OCI-LY1 (cell line): Measurements from ENCODE around the gene BIK.
"Not testable (repeated sequence)": the region's sequence is repeated elsewhere in the genome, so short reads cannot be mapped to it uniquely, and the experiment has no call there.

Source experiments
- H2AFZ ChIP-seq: fragments of 200-600 bp; sonication (generic), shearing (Covaris generic); 2 replicates; pipeline ENCODE4 v1.6.0; 2014; ENCODE audit warnings: antibody characterized with exemption, mild to moderate bottlenecking, low read length
- H3F3A ChIP-seq: fragments of 200-600 bp; sonication (generic), shearing (Covaris generic); 2 replicates; pipeline ENCODE4 v1.6.0; 2014; ENCODE audit warnings: mild to moderate bottlenecking, antibody characterized with exemption, low read length, moderate library complexity; ENCODE audit not compliant: insufficient read depth
- H3K27ac ChIP-seq: fragments of 200-600 bp; sonication (generic); 2 replicates; pipeline ENCODE4 v1.5.1; 2014; ENCODE audit warnings: low read length, mixed run types, mild to moderate bottlenecking, low read depth; ENCODE audit not compliant: poor library complexity, severe bottlenecking
- H3K27me3 ChIP-seq: fragments of 200-600 bp; sonication (generic); 2 replicates; pipeline ENCODE4 v1.6.0; 2014; ENCODE audit warnings: antibody characterized with exemption, mild to moderate bottlenecking, low read length, moderate library complexity; ENCODE audit not compliant: insufficient read depth
- H3K36me3 ChIP-seq: fragments of 200-600 bp; sonication (generic); 2 replicates; pipeline ENCODE4 v1.6.1; 2014; ENCODE audit warnings: mild to moderate bottlenecking, antibody characterized with exemption, low read length, moderate library complexity, mixed read lengths; ENCODE audit not compliant: insufficient read depth
- H3K4me1 ChIP-seq: fragments of 200-600 bp; sonication (generic); 2 replicates; pipeline ENCODE4 v1.5.1; 2014; ENCODE audit warnings: mild to moderate bottlenecking, low read length, moderate library complexity; ENCODE audit not compliant: insufficient read depth, severe bottlenecking
- H3K4me2 ChIP-seq: fragments of 200-600 bp; sonication (generic), shearing (Covaris generic); 2 replicates; pipeline ENCODE4 v1.6.1; 2014; ENCODE audit warnings: low read length
- H3K4me3 ChIP-seq: fragments of 200-600 bp; sonication (generic); 2 replicates; pipeline ENCODE4 v1.5.1; 2014; ENCODE audit warnings: low read length, low read depth, mild to moderate bottlenecking, mixed read lengths; ENCODE audit not compliant: poor library complexity, severe bottlenecking
- H3K79me2 ChIP-seq: fragments of 200-600 bp; shearing (Covaris generic); 2 replicates; pipeline ENCODE4 v1.6.1; 2016; ENCODE audit warnings: mixed run types, low read length, mixed read lengths; ENCODE audit not compliant: insufficient read depth
- H3K9ac ChIP-seq: fragments of 200-600 bp; sonication (generic), shearing (Covaris generic); 2 replicates; pipeline ENCODE4 v1.6.1; 2014; ENCODE audit warnings: mild to moderate bottlenecking, low read length, mixed read lengths
- H3K9me2 ChIP-seq: fragments of 200-600 bp; sonication (generic), shearing (Covaris generic); 2 replicates; pipeline ENCODE4 v1.6.1; 2014; ENCODE audit warnings: low read depth, mild to moderate bottlenecking, low read length, mixed read lengths
- H3K9me3 ChIP-seq: fragments of 200-600 bp; shearing (Covaris generic); 2 replicates; pipeline ENCODE4 v1.6.1; 2014; ENCODE audit warnings: low read length, mixed read lengths
- H4K20me1 ChIP-seq: fragments of 200-600 bp; sonication (generic), shearing (Covaris generic); 2 replicates; pipeline ENCODE4 v1.6.0; 2016; ENCODE audit warnings: mild to moderate bottlenecking, low read length; ENCODE audit not compliant: insufficient read depth
- EZH2 ChIP-seq: fragments of 200-600 bp; sonication (generic), shearing (Covaris generic); IDR thresholded peaks from 2 replicates; pipeline ENCODE4 v1.8.0; 2017; ENCODE audit warnings: borderline replicate concordance, mixed run types, mild to moderate bottlenecking, antibody characterized with exemption, low read length, moderate library complexity, mixed read lengths
- TF ChIP-seq, protein P1 (sequence below): fragments of 200-600 bp; sonication (generic), shearing (Covaris generic); IDR thresholded peaks from 2 replicates; pipeline ENCODE4 v1.5.1; 2017; ENCODE audit warnings: mild to moderate bottlenecking, antibody characterized with exemption, low read length, moderate library complexity, mixed read lengths

The BIK gene

DNA sequence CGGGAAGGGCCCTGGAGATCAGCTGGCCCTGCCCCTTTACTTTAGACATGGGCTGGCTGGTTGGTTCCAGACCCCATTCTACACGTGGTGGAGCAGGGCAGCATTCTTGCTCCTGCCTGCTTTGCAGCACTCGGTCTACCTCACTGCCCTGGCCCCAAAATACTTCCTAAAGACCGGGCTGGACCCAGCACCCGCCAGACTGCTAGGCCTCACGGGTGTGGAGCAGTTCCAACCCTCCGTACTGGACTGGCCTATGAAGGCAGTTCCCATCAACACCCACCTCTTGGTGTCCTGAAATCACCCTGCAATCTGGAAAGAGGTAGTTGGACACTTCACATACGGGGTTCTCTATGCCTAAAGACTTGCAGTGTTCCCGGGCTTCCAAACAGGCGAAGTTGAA is 26.3 kb downstream of the BIK start:
- Histone ChIP-seq H3K9ac (no peak overlapping the region), H3K9me2 (no peaks in the 10 kb centered on the region), H2AFZ (no peak overlapping the region), H3K4me3 (no peak overlapping the region), H3K4me2 (no peak overlapping the region), H3K9me3 (no peaks in the 10 kb centered on the region), H3K27me3 (no peaks in the 10 kb centered on the region), H3K27ac (no peak overlapping the region), H3K36me3 (peaks cover 87% of the 10 kb centered on the region), H4K20me1 (no peaks in the 10 kb centered on the region), H3K4me1 (peaks cover 2% of the 10 kb centered on the region), H3F3A (no peaks in the 10 kb centered on the region), H3K79me2 (peaks cover under 1% of the 10 kb centered on the region; the same call in 1 of the 2 replicates)
- no peak for TF ChIP-seq EZH2
- TF ChIP-seq, protein P1, sequence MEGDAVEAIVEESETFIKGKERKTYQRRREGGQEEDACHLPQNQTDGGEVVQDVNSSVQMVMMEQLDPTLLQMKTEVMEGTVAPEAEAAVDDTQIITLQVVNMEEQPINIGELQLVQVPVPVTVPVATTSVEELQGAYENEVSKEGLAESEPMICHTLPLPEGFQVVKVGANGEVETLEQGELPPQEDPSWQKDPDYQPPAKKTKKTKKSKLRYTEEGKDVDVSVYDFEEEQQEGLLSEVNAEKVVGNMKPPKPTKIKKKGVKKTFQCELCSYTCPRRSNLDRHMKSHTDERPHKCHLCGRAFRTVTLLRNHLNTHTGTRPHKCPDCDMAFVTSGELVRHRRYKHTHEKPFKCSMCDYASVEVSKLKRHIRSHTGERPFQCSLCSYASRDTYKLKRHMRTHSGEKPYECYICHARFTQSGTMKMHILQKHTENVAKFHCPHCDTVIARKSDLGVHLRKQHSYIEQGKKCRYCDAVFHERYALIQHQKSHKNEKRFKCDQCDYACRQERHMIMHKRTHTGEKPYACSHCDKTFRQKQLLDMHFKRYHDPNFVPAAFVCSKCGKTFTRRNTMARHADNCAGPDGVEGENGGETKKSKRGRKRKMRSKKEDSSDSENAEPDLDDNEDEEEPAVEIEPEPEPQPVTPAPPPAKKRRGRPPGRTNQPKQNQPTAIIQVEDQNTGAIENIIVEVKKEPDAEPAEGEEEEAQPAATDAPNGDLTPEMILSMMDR: no peak

GRCh38 chr22:43142880-43143562 is 32.5 kb downstream of the BIK start, which contains the start of gene MCAT:
Gene MCAT, minus strand, starts transcription at chr22:43143398. Its CDS starts 50 bp downstream, at chr22:43143348.
- Histone ChIP-seq H3K79me2 (peaks cover 3% of the 10 kb centered on the region; the same call in 1 of the 2 replicates), H3K27me3 (no peaks in the 10 kb centered on the region), H3K4me1 (peaks cover 27% of the 10 kb centered on the region), H3K9ac (peak within 1 kb of the TSS; percentile 81), H2AFZ (no peak within 1 kb of the TSS), H3K36me3 (peaks cover 34% of the 10 kb centered on the region), H3K4me2 (peak within 1 kb of the TSS; percentile 77), H3K9me2 (no peaks in the 10 kb centered on the region), H4K20me1 (no peaks in the 10 kb centered on the region), H3K4me3 (peak within 1 kb of the TSS; percentile 95), H3K27ac (peak within 1 kb of the TSS; percentile 48), H3F3A (no peaks in the 10 kb centered on the region), H3K9me3 (no peaks in the 10 kb centered on the region)
- TF ChIP-seq, protein P1: no peak
- TF ChIP-seq EZH2: no peak

DNA sequence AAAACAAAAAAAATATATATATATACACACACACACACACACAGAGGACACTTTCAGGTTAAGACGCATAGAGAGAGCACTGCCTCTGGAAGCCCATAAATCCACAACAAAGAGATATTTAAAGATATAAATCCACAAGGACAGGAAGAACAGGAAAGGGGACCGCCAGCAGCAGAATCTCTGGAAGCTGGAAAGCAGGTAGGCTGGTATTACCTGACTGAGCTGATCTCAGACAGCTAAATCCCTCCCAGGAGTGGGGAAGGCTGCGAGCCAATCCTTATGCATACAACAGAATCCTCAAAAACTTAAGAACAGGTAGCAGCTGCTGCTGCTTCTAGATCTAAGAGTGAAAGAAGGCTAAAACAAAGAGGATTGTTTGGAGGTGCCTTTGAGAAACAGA is 34.4 kb downstream of the BIK start:
- no peak overlapping the region for H3K4me2 ChIP-seq
- no peaks in the 10 kb centered on the region for H3K9me3 ChIP-seq
- H2AFZ ChIP-seq: no peak overlapping the region
- H3K36me3 ChIP-seq: peaks cover 16% of the 10 kb centered on the region
- H3K9ac ChIP-seq: no peak overlapping the region
- H3K4me3 ChIP-seq: no peak overlapping the region
- H3F3A ChIP-seq: no peaks in the 10 kb centered on the region
- no peaks in the 10 kb centered on the region for H3K27me3 ChIP-seq
- H3K9me2 ChIP-seq: no peaks in the 10 kb centered on the region
- peaks cover 3% of the 10 kb centered on the region; the same call in 1 of the 2 replicates for H3K79me2 ChIP-seq
- no peaks in the 10 kb centered on the region for H4K20me1 ChIP-seq
- no peak for TF ChIP-seq EZH2
- TF ChIP-seq, protein P1: no peak
- peaks cover 38% of the 10 kb centered on the region for H3K4me1 ChIP-seq
- H3K27ac ChIP-seq: no peak overlapping the region

- H4K20me1 ChIP-seq, H3K4me2 ChIP-seq, H3K27ac ChIP-seq, H3K4me3 ChIP-seq, H2AFZ ChIP-seq, H3K9ac ChIP-seq, H3K9me3 ChIP-seq, H3K9me2 ChIP-seq, H3K79me2 ChIP-seq, H3K27me3 ChIP-seq, H3F3A ChIP-seq: not testable (repeated sequence)
- Histone ChIP-seq H3K4me1 (peaks cover 38% of the 10 kb centered on the region), H3K36me3 (peaks cover 12% of the 10 kb centered on the region)
Observed at GRCh38 chr22:43145371-43145770, 34.8 kb downstream of the BIK start.

DNA sequence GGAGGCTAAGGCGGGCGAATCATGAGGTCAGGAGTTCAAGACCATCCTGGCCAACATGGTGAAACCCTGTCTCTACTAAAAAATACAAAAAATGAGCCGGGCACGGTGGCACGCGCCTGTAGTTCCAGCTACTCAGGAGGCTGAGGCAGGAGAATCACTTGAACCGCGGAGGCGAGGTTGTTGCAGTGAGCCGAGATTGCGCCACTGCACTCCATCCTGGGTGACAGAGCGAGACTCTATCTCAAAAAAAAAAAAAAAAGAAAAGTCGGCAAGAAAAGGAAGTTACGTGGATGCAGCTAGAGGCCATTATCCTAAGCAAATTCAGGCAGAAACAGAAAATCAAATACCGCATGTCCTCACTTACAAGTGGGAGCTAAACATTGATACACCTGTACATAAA is 35.8 kb downstream of the BIK start:
- H3K9me3 ChIP-seq, H3F3A ChIP-seq, H3K27me3 ChIP-seq, H3K36me3 ChIP-seq, H4K20me1 ChIP-seq, H3K79me2 ChIP-seq, H2AFZ ChIP-seq, H3K4me2 ChIP-seq, H3K27ac ChIP-seq, H3K9me2 ChIP-seq, H3K4me3 ChIP-seq, H3K9ac ChIP-seq: not testable (repeated sequence)
- H3K4me1 ChIP-seq: peaks cover 38% of the 10 kb centered on the region
